GM06990 (cell line): ENCODE results near the gene SCYL1.

Experiments
- DNase-seq: peaks from one replicate; pipeline ENCODE4 v3.0.0-alpha.2; 2011; ENCODE audit not compliant: insufficient read length; ENCODE audit errors: extremely low read depth
- H3K27me3 ChIP-seq: replicated peaks from 2 replicates; pipeline ENCODE4 v1.6.0; 2011; ENCODE audit warnings: low read length; ENCODE audit not compliant: control insufficient read depth, insufficient read depth
- H3K36me3 ChIP-seq: 2 replicates; pipeline ENCODE4 v1.5.1; 2011; ENCODE audit warnings: low read length; ENCODE audit not compliant: control insufficient read depth, insufficient read depth
- H3K4me3 ChIP-seq: replicated peaks from 2 replicates; pipeline ENCODE4 v1.5.1; 2011; ENCODE audit warnings: low read depth, mild to moderate bottlenecking, control low read depth, low read length
- CTCF ChIP-seq: IDR thresholded peaks from 2 replicates; pipeline ENCODE4 v1.5.1; 2011; ENCODE audit warnings: low read length, control low read depth, mild to moderate bottlenecking, inconsistent platforms; ENCODE audit not compliant: insufficient read depth, poor library complexity, severe bottlenecking

Gene SCYL1

GRCh38 chr11:65577756-65578109 lies 52.9 kb downstream of the SCYL1 start:
- DNase-seq: no peak
- no peaks in the 10 kb centered on the region for H3K27me3 ChIP-seq
- H3K4me3 ChIP-seq: peak overlapping the region; percentile 90
- peaks cover 28% of the 10 kb centered on the region for H3K36me3 ChIP-seq
- no peak for TF ChIP-seq CTCF

GRCh38 chr11:65578134-65578533 lies 53.3 kb downstream of the SCYL1 start:
- no peak for DNase-seq
- H3K36me3 ChIP-seq: peaks cover 30% of the 10 kb centered on the region
- no peaks in the 10 kb centered on the region for H3K27me3 ChIP-seq
- peak overlapping the region; percentile 90 for H3K4me3 ChIP-seq
- no peak for TF ChIP-seq CTCF

GRCh38 chr11:65578667-65579066 lies 53.8 kb downstream of the SCYL1 start:
- Histone ChIP-seq H3K4me3 (no peak overlapping the region), H3K36me3 (peaks cover 32% of the 10 kb centered on the region), H3K27me3 (no peaks in the 10 kb centered on the region)
- DNase-seq: no peak
- TF ChIP-seq CTCF: no peak

- Histone ChIP-seq H3K27me3 (no peaks in the 10 kb centered on the region), H3K36me3 (peaks cover 38% of the 10 kb centered on the region), H3K4me3 (no peak overlapping the region)
- DNase-seq: no peak
- no peak for TF ChIP-seq CTCF
Measured at GRCh38 chr11:65579291-65579690, 54.4 kb downstream of the SCYL1 start.

GRCh38 chr11:65580031-65580692 lies 55.3 kb downstream of the SCYL1 start:
- H3K36me3 ChIP-seq: peaks cover 39% of the 10 kb centered on the region
- no peak overlapping the region for H3K4me3 ChIP-seq
- no peaks in the 10 kb centered on the region for H3K27me3 ChIP-seq
- DNase-seq: no peak
- TF ChIP-seq CTCF: no peak

- Histone ChIP-seq H3K36me3 (peaks cover 42% of the 10 kb centered on the region), H3K4me3 (no peak overlapping the region)
- TF ChIP-seq CTCF: no peak
Measured at GRCh38 chr11:65580756-65581155, 55.9 kb downstream of the SCYL1 start.

More at GRCh38 chr11:65580756-65581155, 55.9 kb downstream of the SCYL1 start:
- H3K27me3 ChIP-seq: no peaks in the 10 kb centered on the region
- DNase-seq: no peak
